ENCODE measurements around the gene MACF1.
"Not testable (repeated sequence)": the region's sequence is repeated elsewhere in the genome, so short reads cannot be mapped to it uniquely, and the experiment has no call there.

Gene MACF1

DNA sequence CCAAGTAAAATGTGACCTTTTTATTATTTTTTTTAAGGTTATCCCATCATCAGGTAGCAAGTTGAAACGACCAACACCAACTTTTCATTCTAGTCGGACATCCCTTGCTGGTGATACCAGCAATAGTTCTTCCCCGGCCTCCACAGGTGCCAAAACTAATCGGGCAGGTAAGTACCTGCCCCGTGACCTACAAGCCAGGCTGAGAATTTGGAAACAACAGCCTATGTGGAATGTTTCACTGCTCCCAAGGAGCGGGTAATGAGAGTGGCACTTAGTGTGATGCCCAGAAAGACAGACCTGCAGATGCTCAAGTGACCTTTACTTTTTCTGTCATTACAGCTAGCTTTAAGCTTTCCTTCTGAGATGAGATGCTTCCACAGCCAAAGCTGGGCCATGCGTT lies 280.1 kb downstream of the MACF1 start:
- DNase-seq (ENCODE audit: extremely low read depth in 1 of 2, low read depth in 1 of 2) = no peak

GRCh38 chr1:39485046-39485803 lies 280.7 kb downstream of the MACF1 start:
- DNase-seq (ENCODE audit: extremely low read depth in 1 of 2, low read depth in 1 of 2) = no peak

- no peak for DNase-seq (ENCODE audit: extremely low read depth in 1 of 2, low read depth in 1 of 2)
Measured at GRCh38 chr1:39488012-39488545, 283.6 kb downstream of the MACF1 start.

GRCh38 chr1:39488793-39489566 lies 284.5 kb downstream of the MACF1 start:
- no peak for DNase-seq (ENCODE audit: extremely low read depth in 1 of 2, low read depth in 1 of 2)

GRCh38 chr1:39489567-39490239 lies 285.2 kb downstream of the MACF1 start:
- no peak for DNase-seq (ENCODE audit: extremely low read depth in 1 of 2, low read depth in 1 of 2)

DNA sequence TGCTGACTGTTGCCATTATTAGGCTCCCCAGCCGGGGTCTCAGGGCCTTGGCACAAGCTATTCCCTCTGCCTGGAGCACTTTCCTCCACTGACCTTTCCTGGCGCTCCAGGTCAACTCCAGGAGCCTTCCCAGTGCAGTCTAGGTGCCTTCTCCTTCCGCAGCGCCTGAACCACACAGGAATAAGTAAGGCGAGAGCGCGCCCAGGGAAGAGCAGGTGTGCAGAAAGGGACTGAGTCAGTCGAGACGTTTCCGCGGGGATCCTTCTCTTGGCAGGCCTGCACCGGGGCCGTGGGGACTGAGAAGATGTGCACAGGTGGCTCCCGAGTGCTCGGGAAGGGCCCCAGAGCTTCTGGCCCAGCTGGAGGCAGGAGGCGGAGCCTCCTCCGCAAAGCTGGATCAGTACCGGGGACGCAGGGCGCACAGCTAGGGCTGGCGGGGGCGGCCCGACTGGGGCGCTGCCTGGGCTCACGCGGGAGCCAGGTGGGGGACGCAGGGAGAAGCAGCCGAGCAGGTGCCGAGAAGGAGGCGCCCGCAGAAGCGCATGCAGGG lies 286.2 kb downstream of the MACF1 start:
- no peak for DNase-seq (ENCODE audit: extremely low read depth in 1 of 2, low read depth in 1 of 2)

DNA sequence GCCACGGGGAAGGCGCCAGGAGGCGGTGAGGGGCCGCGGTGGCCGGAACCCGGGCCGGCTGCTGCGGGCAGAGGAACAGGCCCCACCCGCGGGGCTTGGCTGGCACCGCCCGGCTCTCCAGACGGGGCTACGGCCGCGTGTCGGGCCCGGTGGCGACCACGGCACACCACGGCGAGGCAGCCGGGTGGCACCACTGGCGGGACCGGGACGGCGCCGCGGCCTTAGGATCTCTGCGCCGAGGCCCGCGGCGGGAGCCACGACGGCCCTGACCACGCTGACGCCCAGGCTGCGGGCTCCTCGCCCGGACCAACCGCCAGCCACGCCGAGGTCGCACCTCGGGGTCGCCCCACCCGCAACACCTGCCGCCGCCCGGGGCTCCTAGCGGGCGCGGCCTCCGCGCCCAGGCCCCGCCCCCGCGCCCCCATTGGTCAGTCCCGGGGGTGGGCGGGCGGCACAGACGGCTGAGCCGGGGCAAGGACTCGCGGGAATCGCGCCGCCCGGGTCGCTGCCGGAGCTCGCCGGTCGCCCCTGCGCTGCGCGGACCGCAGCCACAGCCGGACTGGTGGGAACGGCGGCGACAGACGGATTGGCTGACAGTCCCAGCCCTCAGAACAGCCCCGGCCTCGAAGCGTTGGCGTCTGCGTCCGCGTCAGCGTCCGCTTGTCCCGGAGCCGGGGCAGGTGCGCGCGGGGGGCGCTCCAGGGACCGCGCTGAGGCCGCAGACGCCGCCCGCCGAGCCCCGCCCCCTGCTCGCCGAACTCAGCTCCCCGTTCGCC lies 286.8 kb downstream of the MACF1 start, which contains the start of gene BMP8A:
BMP8A (plus strand) TSS at position 491 of the 776 bp plus-strand sequence. CDS start 356 bp downstream, outside the sequence.
- DNase-seq (ENCODE audit: extremely low read depth in 1 of 2, low read depth in 1 of 2) = peak; percentile 25 to 65

DNA sequence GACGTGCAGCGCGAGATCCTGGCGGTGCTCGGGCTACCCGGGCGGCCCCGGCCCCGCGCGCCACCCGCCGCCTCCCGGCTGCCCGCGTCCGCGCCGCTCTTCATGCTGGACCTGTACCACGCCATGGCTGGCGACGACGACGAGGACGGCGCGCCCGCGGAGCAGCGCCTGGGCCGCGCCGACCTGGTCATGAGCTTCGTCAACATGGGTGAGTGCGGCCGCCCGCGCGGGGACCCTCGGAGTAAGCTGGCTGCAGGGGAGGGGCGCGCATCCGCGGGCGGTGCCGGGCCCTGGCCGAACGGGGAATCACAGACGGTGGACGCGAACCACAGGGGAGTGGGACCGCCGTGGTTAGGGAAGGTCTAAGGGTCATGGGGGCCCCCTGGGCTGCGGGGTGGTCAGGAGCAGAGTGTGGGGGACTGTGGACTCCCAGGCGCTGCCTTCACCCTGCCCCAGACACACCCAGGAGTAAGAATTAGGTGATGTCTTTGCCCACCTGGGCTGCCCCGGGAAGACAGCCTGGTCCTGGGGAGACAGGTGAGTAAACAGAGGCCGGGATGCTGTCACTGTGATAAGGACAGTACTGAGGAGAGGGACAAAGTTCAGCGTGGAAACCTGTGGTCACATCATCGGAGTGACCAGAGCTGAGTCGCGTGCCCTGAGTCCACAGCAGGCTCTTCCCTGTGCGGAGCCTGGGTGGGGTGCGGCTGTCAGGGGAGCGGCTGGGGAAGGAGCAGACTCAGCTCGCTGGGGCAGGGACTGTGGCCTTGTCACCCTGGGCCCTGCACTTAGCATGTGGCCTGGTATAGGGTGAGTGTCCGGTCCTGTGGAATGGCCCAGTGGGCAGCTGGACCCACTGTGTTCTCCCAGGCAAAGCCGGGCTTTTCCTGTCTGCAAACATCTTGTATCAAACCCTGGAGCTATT lies 287.9 kb downstream of the MACF1 start:
- not testable (repeated sequence) for DNase-seq (ENCODE audit: extremely low read depth in 1 of 2, low read depth in 1 of 2)

GRCh38 chr1:39493043-39493810 lies 288.7 kb downstream of the MACF1 start:
- not testable (repeated sequence) for DNase-seq (ENCODE audit: extremely low read depth in 1 of 2, low read depth in 1 of 2)

- no peak for DNase-seq (ENCODE audit: extremely low read depth in 1 of 2, low read depth in 1 of 2)
Measured at GRCh38 chr1:39494671-39495410, 290.3 kb downstream of the MACF1 start.

DNA sequence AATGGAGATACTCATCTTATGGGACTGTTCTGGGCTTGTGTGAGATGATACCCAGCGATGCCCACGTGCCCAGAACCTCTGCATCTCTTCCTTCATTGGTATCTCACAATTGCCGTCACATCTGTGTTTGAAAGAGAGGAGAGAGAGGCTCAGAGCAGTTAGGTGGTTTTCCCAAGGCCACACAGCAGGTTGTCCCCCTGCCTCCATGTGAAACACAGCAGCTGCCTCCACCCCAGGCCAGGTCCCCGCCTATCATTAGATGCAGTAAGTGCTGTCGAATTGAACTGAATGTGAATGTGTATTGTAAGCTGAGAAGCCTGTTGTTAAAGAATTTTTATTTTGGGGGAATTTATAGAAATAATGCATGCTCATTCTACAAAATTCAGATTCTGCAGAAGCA lies 292.0 kb downstream of the MACF1 start:
- not testable (repeated sequence) for DNase-seq (ENCODE audit: extremely low read depth in 1 of 2, low read depth in 1 of 2)

- DNase-seq (ENCODE audit: extremely low read depth in 1 of 2, low read depth in 1 of 2) = no peak
Measured at GRCh38 chr1:39497585-39497984, 293.1 kb downstream of the MACF1 start.

DNA sequence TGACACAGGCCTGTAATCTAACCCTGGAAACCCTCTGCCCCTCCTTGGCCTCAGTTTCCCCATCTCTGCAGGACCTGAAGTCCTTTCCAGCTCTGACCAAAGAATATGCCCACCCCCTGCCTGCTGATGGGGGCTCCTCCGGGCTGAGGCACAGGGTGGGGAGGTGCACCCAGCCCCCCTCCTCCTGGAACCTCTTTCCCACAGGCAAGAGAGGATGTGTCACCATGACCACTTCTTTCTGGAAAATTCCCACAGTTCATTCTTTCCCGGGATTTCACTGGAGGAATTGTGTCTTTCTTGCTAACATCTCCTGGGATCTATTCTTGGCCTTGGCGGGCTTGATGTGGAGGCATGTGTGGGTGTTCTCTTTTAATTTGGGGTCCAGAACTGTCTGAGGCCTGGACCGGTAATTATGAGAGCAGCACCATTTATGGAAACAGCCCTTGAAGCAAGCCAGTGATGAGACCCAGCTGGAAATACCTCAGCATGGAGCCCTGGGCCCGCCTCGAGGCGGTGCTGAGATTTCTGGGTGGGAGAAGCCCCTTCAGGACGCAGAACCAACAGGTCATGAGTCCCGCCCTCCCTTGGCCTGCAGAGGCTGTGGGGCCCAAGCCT lies 293.7 kb downstream of the MACF1 start:
- not testable (repeated sequence) for DNase-seq (ENCODE audit: extremely low read depth in 1 of 2, low read depth in 1 of 2)

DNA sequence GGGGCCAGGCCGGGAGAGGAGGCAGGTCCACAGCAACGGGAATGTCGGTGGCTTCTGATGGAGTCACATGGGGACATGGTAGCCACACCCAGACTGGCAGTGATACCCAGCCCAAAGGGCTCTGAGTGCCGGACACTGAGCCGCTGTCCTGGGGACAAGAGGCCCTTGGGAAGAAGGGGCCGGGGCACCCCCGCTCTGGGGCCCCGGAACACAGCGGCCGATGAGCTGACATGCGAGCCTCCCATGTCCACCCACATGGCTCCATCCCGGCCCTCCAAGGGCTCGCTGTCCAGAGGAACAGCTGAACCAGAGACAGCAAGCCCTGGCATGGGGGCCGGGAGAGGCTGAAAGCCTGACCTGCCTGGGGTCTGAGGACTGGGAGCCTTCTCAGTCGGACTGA lies 294.3 kb downstream of the MACF1 start:
- not testable (repeated sequence) for DNase-seq (ENCODE audit: extremely low read depth in 1 of 2, low read depth in 1 of 2)

- no peak for DNase-seq (ENCODE audit: extremely low read depth in 1 of 2, low read depth in 1 of 2)
Measured at GRCh38 chr1:39499668-39500067, 295.2 kb downstream of the MACF1 start.

- no peak for DNase-seq (ENCODE audit: extremely low read depth in 1 of 2, low read depth in 1 of 2)
Measured at GRCh38 chr1:39500862-39501389, 296.4 kb downstream of the MACF1 start.

GRCh38 chr1:39501666-39502065 lies 297.2 kb downstream of the MACF1 start:
- DNase-seq (ENCODE audit: extremely low read depth in 1 of 2, low read depth in 1 of 2) = no peak
